IMR-90 (cell line): ENCODE measurements around the gene SMIM44. TPM values are rescaled to one million over a fixed set of nuclear protein-coding genes. Genes with fewer than 3 reads are reported as not detected.
"Not testable (repeated sequence)": the region's sequence is repeated elsewhere in the genome, so short reads cannot be mapped to it uniquely, and the experiment has no call there.

Experiments used
- ATAC-seq: fragments of 200-7000 bp; cut with Tn5 transposase; 2 replicates; pipeline ENCODE4 v1.9.1; 2020; ENCODE audit warnings: low read depth, mild to moderate bottlenecking, moderate library complexity
- BruUV-seq: library from RNA; stranded (reverse); fragments of 400-500 nt; replicated peaks from 2 replicates; lab custom pipeline; 2021; lab: Mats Ljungman, UMichigan
- CTCF ChIA-PET: fragments of 300-600 bp; formaldehyde crosslinking; extraction: SDS; loops from one replicate; lab custom pipeline; 2021; ENCODE audit warnings: antibody characterized with exemption; lab: Yijun Ruan, JAX
- POLR2A ChIA-PET: fragments of 300-600 bp; sonication (Branson Sonifier 250); formaldehyde crosslinking; loops from one replicate; lab custom pipeline; 2022; ENCODE audit warnings: antibody characterized with exemption; ENCODE audit not compliant: unreplicated experiment; lab: Charles Lee
- DNase-seq: peaks from one replicate; pipeline ENCODE4 v3.0.0; 2013
- H2AFZ ChIP-seq: replicated peaks from 2 replicates; pipeline ENCODE3; 2013; ENCODE audit warnings: low read length, mild to moderate bottlenecking; ENCODE audit not compliant: poor library complexity
- H2AK5ac ChIP-seq: 2 replicates; pipeline ENCODE4 v1.6.1; 2013; ENCODE audit warnings: low read depth, low read length, inconsistent platforms
- H2AK9ac ChIP-seq: replicated peaks from 2 replicates; pipeline ENCODE3; 2013; ENCODE audit warnings: mild to moderate bottlenecking, low read depth, low read length, moderate library complexity; ENCODE audit not compliant: poor library complexity
- H2BK120ac ChIP-seq: 2 replicates; pipeline ENCODE4 v1.6.1; 2013; ENCODE audit warnings: low read depth, low read length, inconsistent platforms
- H2BK15ac ChIP-seq: 3 replicates; pipeline ENCODE4 v1.6.1; 2013; ENCODE audit warnings: low read depth, low read length, inconsistent platforms
- H2BK20ac ChIP-seq: 2 replicates; pipeline ENCODE4 v1.6.1; 2013; ENCODE audit warnings: low read depth, mild to moderate bottlenecking, inconsistent platforms, low read length, moderate library complexity
- H2BK5ac ChIP-seq: 2 replicates; pipeline ENCODE4 v1.6.1; 2013; ENCODE audit warnings: mild to moderate bottlenecking, low read depth, low read length, inconsistent platforms; ENCODE audit not compliant: poor library complexity, severe bottlenecking
- H3K14ac ChIP-seq: replicated peaks from 2 replicates; pipeline ENCODE4 v1.6.1; 2013; ENCODE audit warnings: low read depth, low read length, inconsistent platforms
- H3K18ac ChIP-seq: 2 replicates; pipeline ENCODE4 v1.6.1; 2013; ENCODE audit warnings: low read depth, low read length, control low read depth
- H3K23ac ChIP-seq: 2 replicates; pipeline ENCODE4 v1.6.1; 2013; ENCODE audit warnings: low read depth, low read length, inconsistent platforms
- H3K27ac ChIP-seq: 2 replicates; pipeline ENCODE4 v1.5.1; 2013; ENCODE audit warnings: mild to moderate bottlenecking, control low read depth, low read length; ENCODE audit not compliant: insufficient read depth
- H3K27me3 ChIP-seq: 2 replicates; pipeline ENCODE4 v1.6.1; 2013; ENCODE audit warnings: low read length; ENCODE audit not compliant: control insufficient read depth, insufficient read depth
- H3K36me3 ChIP-seq: 2 replicates; pipeline ENCODE4 v1.6.1; 2013; ENCODE audit warnings: low read length, mixed read lengths; ENCODE audit not compliant: control insufficient read depth, insufficient read depth
- H3K4ac ChIP-seq: 2 replicates; pipeline ENCODE4 v1.6.1; 2013; ENCODE audit warnings: low read depth, low read length, inconsistent platforms
- H3K4me1 ChIP-seq: 2 replicates; pipeline ENCODE4 v1.6.1; 2013; ENCODE audit warnings: low read length, mixed read lengths; ENCODE audit not compliant: control insufficient read depth, insufficient read depth
- H3K4me2 ChIP-seq: 2 replicates; pipeline ENCODE4 v1.6.1; 2013; ENCODE audit warnings: low read depth, mild to moderate bottlenecking, control low read depth, low read length, moderate library complexity
- H3K4me3 ChIP-seq: 2 replicates; pipeline ENCODE4 v1.5.1; 2013; ENCODE audit warnings: low read depth, mild to moderate bottlenecking, control low read depth, low read length, moderate library complexity; ENCODE audit not compliant: insufficient read depth
- H3K56ac ChIP-seq: 2 replicates; pipeline ENCODE4 v1.6.1; 2013; ENCODE audit warnings: low read length, inconsistent platforms; ENCODE audit not compliant: insufficient read depth; ENCODE audit errors: extremely low read depth
- H3K79me1 ChIP-seq, 2 experiments: 2 replicates each; pipeline ENCODE4 v1.6.1; 2013; ENCODE audit warnings: low read length in 2 of 2, inconsistent platforms in 1 of 2, low read depth in 1 of 2
- H3K9ac ChIP-seq: 2 replicates; pipeline ENCODE4 v1.6.1; 2013; ENCODE audit warnings: low read depth, low read length, control low read depth
- H3K9me1 ChIP-seq: 2 replicates; pipeline ENCODE4 v1.6.1; 2013; ENCODE audit warnings: low read length, inconsistent platforms; ENCODE audit not compliant: insufficient read depth
- H3K9me3 ChIP-seq: 2 replicates; pipeline ENCODE4 v1.6.1; 2013; ENCODE audit warnings: low read length; ENCODE audit not compliant: control insufficient read depth, insufficient read depth
- H4K20me1 ChIP-seq: 2 replicates; pipeline ENCODE4 v1.6.1; 2013; ENCODE audit warnings: low read length, inconsistent platforms; ENCODE audit not compliant: insufficient read depth
- H4K5ac ChIP-seq: 2 replicates; pipeline ENCODE4 v1.6.1; 2013; ENCODE audit warnings: mild to moderate bottlenecking, low read depth, low read length, control low read depth
- H4K8ac ChIP-seq, 2 experiments: 2 replicates each; pipeline ENCODE4 v1.6.1; 2013; ENCODE audit warnings: low read depth in 2 of 2, low read length in 2 of 2, control low read depth in 1 of 2, inconsistent platforms in 1 of 2
- H4K91ac ChIP-seq: 2 replicates; pipeline ENCODE4 v1.6.1; 2013; ENCODE audit warnings: low read depth, low read length, inconsistent platforms; ENCODE audit not compliant: insufficient read depth
- WGBS, 2 experiments: methylation state at CpG; one replicate each; pipeline versions ENCODE4 v1.1.5 to v1.1.7; 2013; ENCODE audit warnings: missing lambda C conversion rate in 2 of 2; ENCODE audit not compliant: insufficient read length in 1 of 2; ENCODE audit errors: extremely low coverage in 2 of 2; 5-methylcytosine and 5-hydroxymethylcytosine counted together
- dilution Hi-C: fragments of 300-500 bp; cut with HindIII; formaldehyde crosslinking; loops from one replicate; pipeline ENCODE4 v1.14.3; 2018; ENCODE audit warnings: low sequenced_read_pairs; ENCODE audit not compliant: unreplicated experiment
- in situ Hi-C: fragments of 300-500 bp; cut with MboI; formaldehyde crosslinking; loops from 3 replicates; pipeline ENCODE4 v1.14.3; 2019; ENCODE audit warnings: low sequenced_read_pairs, inconsistent platforms, mixed read lengths
- intact Hi-C: fragments of 100-400 bp; cut with micrococcal nuclease; formaldehyde crosslinking; loops from 2 replicates; pipeline ENCODE4 v1.10.0; 2022
- polyA plus RNA-seq, 3 experiments: library from polyadenylated mRNA; depleted of rRNA; stranded (reverse); fragments of >200 nt; gene quantifications; 2 replicates each; pipeline ENCODE4 v1.2.3, GENCODE V29; 2012; ENCODE audit warnings: low replicate concordance in 1 of 3
- total RNA-seq: library from RNA; depleted of rRNA; stranded (reverse); fragments of >200 nt; gene quantifications from 2 replicates; pipeline ENCODE4 v1.2.3, GENCODE V29; 2012

Gene SMIM44
- total and polyA plus RNA-seq, 2 of the 4 experiments (the other 2 are of a cell fraction): not detected

GRCh38 chr19:3529299-3529698 is 46.1 kb upstream of the SMIM44 start:
- H2BK15ac ChIP-seq, H2AK9ac ChIP-seq, H3K4me1 ChIP-seq, H3K14ac ChIP-seq, DNase-seq, H2AK5ac ChIP-seq, H2AFZ ChIP-seq, H2BK20ac ChIP-seq, H2BK120ac ChIP-seq, H4K5ac ChIP-seq, H3K56ac ChIP-seq, H3K23ac ChIP-seq, H3K9me1 ChIP-seq, dilution Hi-C loops, in situ Hi-C loops, ATAC-seq, H3K27me3 ChIP-seq, intact Hi-C loops, H3K18ac ChIP-seq, H4K91ac ChIP-seq, BruUV-seq, H3K4me2 ChIP-seq, H3K4ac ChIP-seq, H3K27ac ChIP-seq, H4K8ac ChIP-seq, H3K9me3 ChIP-seq, POLR2A ChIA-PET, H2BK5ac ChIP-seq, H3K4me3 ChIP-seq, H3K9ac ChIP-seq, CTCF ChIA-PET: not testable (repeated sequence)
- peaks cover 14% of the 10 kb centered on the region; the same call in 1 of the 2 replicates for H4K20me1 ChIP-seq
- H3K79me1 ChIP-seq: peaks cover 14 to 28% of the 10 kb centered on the region in 2 experiments
- peaks cover 70% of the 10 kb centered on the region for H3K36me3 ChIP-seq
- 100% methylated on average over 7 of the region's 7 CpGs; no CpG with 5 or more reads in 1 of the 2 experiments for WGBS, 2 experiments
